Measurements from ENCODE around the gene MYO5A.

The MYO5A gene

GRCh38 chr15:52349052-52349700 lies 179.5 kb downstream of the MYO5A start:
- 0 out of 2 replicates have a peak, but pooled peaks cover 3% of the 10 kb centered on the region for H3K36me3 ChIP-seq (ENCODE audit: low read length)
- H3K27me3 ChIP-seq (ENCODE audit: low read length) = no peaks in the 10 kb centered on the region
- TF ChIP-seq CTCF (IDR thresholded peaks at IDR 0.05; ENCODE audit: insufficient read depth, low read length, poor library complexity, severe bottlenecking) (no peak), EZH2phosphoT487 (conservative IDR thresholded peaks at IDR 0.05; ENCODE audit: low read length) (no peak)
- H3K9me3 ChIP-seq (ENCODE audit: insufficient read depth, low read length) = no peaks in the 10 kb centered on the region
- no peaks in the 10 kb centered on the region for H4K20me1 ChIP-seq (ENCODE audit: low read depth, low read length)
- H3K4me2 ChIP-seq (ENCODE audit: low read depth, low read length, poor library complexity, severe bottlenecking) = no peak overlapping the region
- no peaks in the 10 kb centered on the region for H3F3A ChIP-seq (ENCODE audit: insufficient read depth)
- H3K9me2 ChIP-seq (replicated peaks; ENCODE audit: insufficient read depth, low read length) = no peaks in the 10 kb centered on the region
- H3K9ac ChIP-seq (ENCODE audit: low read length) = no peak overlapping the region
- no peak overlapping the region for H3K4me3 ChIP-seq (ENCODE audit: insufficient read depth, low read length, poor library complexity, severe bottlenecking)
- H3K79me2 ChIP-seq (ENCODE audit: insufficient read depth, low read length) = no peaks in the 10 kb centered on the region
- H3K27ac ChIP-seq (ENCODE audit: low read depth, low read length) = no peak overlapping the region
- H2AFZ ChIP-seq (ENCODE audit: low read depth, low read length, severe bottlenecking) = no peak overlapping the region

GRCh38 chr15:52348056-52348745 lies 180.5 kb downstream of the MYO5A start:
- no peak overlapping the region for H3K9ac ChIP-seq (ENCODE audit: low read length)
- H3K27ac ChIP-seq (ENCODE audit: low read depth, low read length) = no peak overlapping the region
- H3K4me2 ChIP-seq (ENCODE audit: low read depth, low read length, poor library complexity, severe bottlenecking) = no peak overlapping the region
- no peak overlapping the region for H2AFZ ChIP-seq (ENCODE audit: low read depth, low read length, severe bottlenecking)
- no peaks in the 10 kb centered on the region for H3K79me2 ChIP-seq (ENCODE audit: insufficient read depth, low read length)
- H3K9me2 ChIP-seq (replicated peaks; ENCODE audit: insufficient read depth, low read length) = no peaks in the 10 kb centered on the region
- no peaks in the 10 kb centered on the region for H4K20me1 ChIP-seq (ENCODE audit: low read depth, low read length)
- no peak overlapping the region for H3K4me3 ChIP-seq (ENCODE audit: insufficient read depth, low read length, poor library complexity, severe bottlenecking)
- no peaks in the 10 kb centered on the region for H3K9me3 ChIP-seq (ENCODE audit: insufficient read depth, low read length)
- H3K27me3 ChIP-seq (ENCODE audit: low read length) = no peaks in the 10 kb centered on the region
- no peak for TF ChIP-seq CTCF (IDR thresholded peaks at IDR 0.05; ENCODE audit: insufficient read depth, low read length, poor library complexity, severe bottlenecking)
- TF ChIP-seq EZH2phosphoT487 (conservative IDR thresholded peaks at IDR 0.05; ENCODE audit: low read length) = no peak
- H3K36me3 ChIP-seq (ENCODE audit: low read length) = 0 out of 2 replicates have a peak, but pooled peaks cover 3% of the 10 kb centered on the region
- H3F3A ChIP-seq (ENCODE audit: insufficient read depth) = no peaks in the 10 kb centered on the region

- Histone ChIP-seq H3K9me3 (ENCODE audit: insufficient read depth, low read length) (no peaks in the 10 kb centered on the region), H2AFZ (ENCODE audit: low read depth, low read length, severe bottlenecking) (no peak overlapping the region), H3K36me3 (ENCODE audit: low read length) (0 out of 2 replicates have a peak, but pooled peaks cover 3% of the 10 kb centered on the region), H3K4me2 (ENCODE audit: low read depth, low read length, poor library complexity, severe bottlenecking) (no peak overlapping the region), H3K79me2 (ENCODE audit: insufficient read depth, low read length) (no peaks in the 10 kb centered on the region), H3K9ac (ENCODE audit: low read length) (no peak overlapping the region), H4K20me1 (ENCODE audit: low read depth, low read length) (no peaks in the 10 kb centered on the region), H3K27me3 (ENCODE audit: low read length) (no peaks in the 10 kb centered on the region), H3F3A (ENCODE audit: insufficient read depth) (no peaks in the 10 kb centered on the region), H3K9me2 (replicated peaks; ENCODE audit: insufficient read depth, low read length) (no peaks in the 10 kb centered on the region), H3K27ac (ENCODE audit: low read depth, low read length) (no peak overlapping the region), H3K4me3 (ENCODE audit: insufficient read depth, low read length, poor library complexity, severe bottlenecking) (no peak overlapping the region)
- TF ChIP-seq CTCF (IDR thresholded peaks at IDR 0.05; ENCODE audit: insufficient read depth, low read length, poor library complexity, severe bottlenecking) (no peak), EZH2phosphoT487 (conservative IDR thresholded peaks at IDR 0.05; ENCODE audit: low read length) (no peak)
Observed at GRCh38 chr15:52344592-52344991, 184.1 kb downstream of the MYO5A start.

All from SU-DHL-6 (cell line).